A673 (cell line): Measurements from ENCODE around the gene FIGN.

Experiments
- CTCF ChIP-seq: fragments of 300-800, 200-600 bp; sonication (generic); conservative IDR thresholded peaks from 2 replicates; pipeline ENCODE4 v1.5.1; 2017; ENCODE audit warnings: low read depth, mild to moderate bottlenecking, antibody characterized with exemption, low read length, moderate library complexity, mixed read lengths
- EZH2 ChIP-seq: fragments of 200-600 bp; sonication (generic); IDR thresholded peaks from 2 replicates; pipeline ENCODE4 v1.6.1; 2017; ENCODE audit warnings: borderline replicate concordance, low read depth, mild to moderate bottlenecking, mixed read lengths, antibody characterized with exemption, low read length; ENCODE audit not compliant: poor library complexity, severe bottlenecking

DNA sequence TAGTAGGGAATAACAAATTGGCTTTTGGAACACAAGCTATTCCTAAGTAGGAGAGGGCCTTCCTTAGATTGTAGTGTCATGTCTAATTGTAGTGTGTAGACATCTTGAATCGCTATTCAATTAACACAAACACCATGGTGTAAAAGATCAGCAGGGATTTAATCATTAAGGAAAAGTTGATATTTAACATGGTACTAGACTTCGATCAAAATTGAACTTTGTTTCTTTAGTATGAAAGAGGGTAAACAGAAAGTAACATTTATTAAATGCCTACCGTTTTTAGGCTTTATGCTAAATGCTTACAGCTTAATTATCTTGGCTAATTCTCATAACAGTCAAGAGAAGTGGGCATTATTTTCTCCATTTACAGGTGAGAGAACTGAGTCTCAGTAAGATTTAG lies 37.5 kb upstream of the FIGN start:
- no peak for TF ChIP-seq CTCF
- no peak for TF ChIP-seq EZH2
